ENCODE data around the gene CDH4. TPM values are rescaled to one million over a fixed set of nuclear protein-coding genes. Genes with fewer than 3 reads are reported as not detected.

The CDH4 gene
- total and polyA plus RNA-seq, 2 of the 8 experiments (the other 6 are each of a cell fraction or from before 2014, with no cell fraction given): 4.3 to 7.9 TPM

GRCh38 chr20:61411743-61412142, 159.7 kb downstream of the CDH4 start:
- no peak overlapping the region for H4K5ac ChIP-seq (ENCODE audit: insufficient read length, low read depth, low read length)
- no peak overlapping the region for H3K14ac ChIP-seq (ENCODE audit: insufficient read length)
- H2BK120ac ChIP-seq (replicated peaks; ENCODE audit: low read depth, low read length): no peak overlapping the region
- no peak overlapping the region for H3K23ac ChIP-seq (ENCODE audit: insufficient read length)
- H3K4me3 ChIP-seq (ENCODE audit: extremely low read depth in 1 of 4, insufficient read depth in 2 of 4, low read depth in 3 of 4, low read length in 4 of 4): no peak overlapping the region
- no peak overlapping the region for H3K9ac ChIP-seq (replicated peaks in 1 of 4; ENCODE audit: extremely low read depth in 1 of 4, low read depth in 3 of 4, low read length in 3 of 4)
- FAIRE-seq: no peak
- no peak overlapping the region for H3K4me2 ChIP-seq (ENCODE audit: insufficient read depth in 1 of 2, low read depth in 2 of 2, low read length in 2 of 2)
- no peak overlapping the region for H3K56ac ChIP-seq (replicated peaks; ENCODE audit: insufficient read length, low read depth, low read length)
- H2AFZ ChIP-seq (ENCODE audit: low read length): no peak overlapping the region
- WGBS, 2 experiments (ENCODE audit: extremely low coverage in 1 of 2, insufficient coverage in 1 of 2, insufficient read length in 1 of 2, insufficient replicate concordance in 2 of 2, low coverage in 1 of 2, low lambda C conversion rate in 2 of 2, missing lambda C conversion rate in 1 of 2): 91% methylated on average over 4 of the region's 4 CpGs; no CpG with 5 or more reads in 1 of the 2 experiments
- H3K4me1 ChIP-seq (replicated peaks in 1 of 4; ENCODE audit: control insufficient read depth in 3 of 4, insufficient read depth in 4 of 4, low read length in 3 of 4): 0 out of 7 replicates have a peak, but pooled peaks cover 0 to 3% (median 0%) of the 10 kb centered on the region in 4 experiments
- no peak overlapping the region for H2AK5ac ChIP-seq (ENCODE audit: low read depth, low read length)
- H4K20me1 ChIP-seq (replicated peaks in 1 of 2; ENCODE audit: control insufficient read depth in 1 of 2, insufficient read depth in 2 of 2, low read length in 2 of 2): peaks cover 0 to 3% of the 10 kb centered on the region in 2 experiments
- TF ChIP-seq SP1 (IDR thresholded peaks at IDR 0.05; ENCODE audit: low read depth, low read length) (no peak), E2F6 (IDR thresholded peaks at IDR 0.05) (no peak), CTBP2 (IDR thresholded peaks at IDR 0.05; ENCODE audit: borderline replicate concordance, insufficient read depth, insufficient read length, low read length) (no peak), NANOG (IDR thresholded peaks at IDR 0.05; ENCODE audit: insufficient read depth, low read depth, low read length, poor library complexity, severe bottlenecking) (no peak), PHF8 (conservative IDR thresholded peaks at IDR 0.05; ENCODE audit: low read depth, low read length) (no peak), EP300 (IDR thresholded peaks at IDR 0.05; ENCODE audit: borderline replicate concordance in 1 of 2, low read depth in 2 of 2, low read length in 2 of 2) (no peak), EGR1 (IDR thresholded peaks at IDR 0.05; ENCODE audit: borderline replicate concordance, low read depth, low read length) (no peak), ATF3 (IDR thresholded peaks at IDR 0.05; ENCODE audit: insufficient read depth, low read depth, low read length) (no peak)
- peaks cover 0 to 5% of the 10 kb centered on the region in 2 experiments; a peak in 2 of 4 replicates for H3K9me3 ChIP-seq (ENCODE audit: insufficient read depth in 2 of 2, low read depth in 1 of 2, low read length in 1 of 2)
- H2BK12ac ChIP-seq (ENCODE audit: low read depth, low read length): no peak overlapping the region
- H2BK15ac ChIP-seq (ENCODE audit: low read length): 0 out of 2 replicates have a peak overlapping the region, but pooled peaks have one; percentile 61
- H3K27ac ChIP-seq (ENCODE audit: low read depth, low read length): no peak overlapping the region
- no peak overlapping the region for H2BK20ac ChIP-seq (ENCODE audit: low read length)
- H3K79me1 ChIP-seq (ENCODE audit: low read depth, low read length): no peaks in the 10 kb centered on the region
- peaks cover 0 to 13% (median 3%) of the 10 kb centered on the region in 4 experiments; a peak in 3 of 7 replicates for H3K27me3 ChIP-seq (replicated peaks in 1 of 4; ENCODE audit: control insufficient read depth in 3 of 4, extremely low read depth in 1 of 4, insufficient read depth in 3 of 4, low read length in 3 of 4)
- H3K4ac ChIP-seq (replicated peaks; ENCODE audit: insufficient read length, low read depth, low read length): no peak overlapping the region
- no peak for DNase-seq (ENCODE audit: low read depth in 1 of 2, low spot score in 2 of 2)
- ChIA-PET CTCF (ENCODE audit: partially characterized antibody) (interaction anchor here (0.6 kb wide), 1 partner anchor 39 kb away, joined by 3 read pairs; no protein-coding TSS in a partner anchor), POLR2A (ENCODE audit: partially characterized antibody) (no interaction called here)
- H3K79me2 ChIP-seq (ENCODE audit: control insufficient read depth in 1 of 2, insufficient read depth in 2 of 2, low read length in 2 of 2): no peaks in the 10 kb centered on the region
- H2BK5ac ChIP-seq (ENCODE audit: low read depth, low read length): no peak overlapping the region
- H3K18ac ChIP-seq (ENCODE audit: extremely low read depth, low read length): 0 out of 2 replicates have a peak overlapping the region, but pooled peaks have one; percentile 2
- H3K36me3 ChIP-seq (ENCODE audit: control insufficient read depth in 2 of 4, insufficient read depth in 4 of 4, low read length in 3 of 4): no peaks in the 10 kb centered on the region
- H4K8ac ChIP-seq (ENCODE audit: extremely low read depth, insufficient read depth, low read length): no peak overlapping the region
- no peak overlapping the region for H4K91ac ChIP-seq (replicated peaks; ENCODE audit: insufficient read length, low read length)
- H3K23me2 ChIP-seq (ENCODE audit: low read depth, low read length): peaks cover 7% of the 10 kb centered on the region; the same call in 1 of the 2 replicates

Data from H1 (cell line).